A549 (cell line): ENCODE data around the gene SYT13. TPM values are rescaled to one million over a fixed set of nuclear protein-coding genes. Genes with fewer than 3 reads are reported as not detected.
A peak's percentile ranks its signal among the peaks of the same experiment; 100 is the strongest.

Experiments
- ATAC-seq, 2 experiments: fragments of 200-7000 bp in 1 of 2; fragments of >200 bp in 1 of 2; cut with Nextera tagmentation in 1 of 2; cut with Tn5 transposase in 1 of 2; 3 replicates each; pipeline versions ENCODE4 v1.8.0 to v1.9.1; 2018 to 2020; ENCODE audit warnings: mild to moderate bottlenecking in 1 of 2, moderate library complexity in 1 of 2
- CTCF ChIA-PET: fragments of 300-600 bp; sonication (Branson Sonifier 250); formaldehyde crosslinking; extraction: SDS; loops from one replicate; lab custom pipeline; 2021; ENCODE audit warnings: antibody characterized with exemption, inconsistent platforms; lab: Yijun Ruan, JAX
- POLR2A ChIA-PET: fragments of 350-600 bp; formaldehyde crosslinking; extraction: SDS; loops from one replicate; lab custom pipeline; 2021; ENCODE audit warnings: antibody characterized with exemption, inconsistent platforms; lab: Yijun Ruan, JAX
- DNase-seq, 2 experiments: peaks; one replicate each; pipeline versions ENCODE4 v3.0.0 to v3.0.0-alpha.2; 2011 to 2016; ENCODE audit warnings: low read depth in 1 of 2, low spot score in 1 of 2
- FAIRE-seq: peaks from 2 replicates; lab custom pipeline; 2011; peaks lifted over from hg19 to GRCh38; lab: Jason Lieb, UNC
- H3K27ac ChIP-seq, 2 experiments: fragments of >200 bp; sonication (Bioruptor Twin); formaldehyde crosslinking; 3 replicates each; pipeline ENCODE4 v1.5.1; 2016 to 2017
- H3K4me1 ChIP-seq: fragments of >200 bp; sonication (Bioruptor Twin); formaldehyde crosslinking; 3 replicates; pipeline ENCODE4 v1.6.1; 2016
- H3K4me2 ChIP-seq: fragments of >200 bp; sonication (Bioruptor Twin); formaldehyde crosslinking; 3 replicates; pipeline ENCODE4 v1.6.1; 2016
- H3K4me3 ChIP-seq: fragments of >200 bp; sonication (Bioruptor Twin); formaldehyde crosslinking; 3 replicates; pipeline ENCODE4 v1.5.1; 2016
- H3K9me3 ChIP-seq: fragments of >200 bp; sonication (Bioruptor Twin); formaldehyde crosslinking; 3 replicates; pipeline ENCODE4 v1.6.1; 2016
- CHD4 ChIP-seq: fragments of 200-600 bp; sonication (generic); IDR thresholded peaks from 2 replicates; pipeline ENCODE4 v1.6.1; 2016; ENCODE audit warnings: antibody characterized with exemption, mild to moderate bottlenecking, borderline replicate concordance
- EHMT2 ChIP-seq: fragments of 200-600 bp; sonication (generic); IDR thresholded peaks from 2 replicates; pipeline ENCODE4 v1.6.1; 2016; ENCODE audit warnings: antibody characterized with exemption, low read depth, mild to moderate bottlenecking, moderate library complexity
- FOSL2 ChIP-seq, 2 experiments: fragments of 450-650 bp in 1 of 2; fragments of >200 bp in 1 of 2; sonication (Bioruptor Twin) in 1 of 2; formaldehyde crosslinking; IDR thresholded peaks; 2 replicates each; pipeline versions ENCODE4 v1.5.0 to v1.6.1; 2016 to 2020; ENCODE audit warnings: mild to moderate bottlenecking in 1 of 2, moderate library complexity in 1 of 2
- GATA3 ChIP-seq: IDR thresholded peaks from 2 replicates; pipeline ENCODE4 v1.6.1; 2012; ENCODE audit warnings: borderline replicate concordance
- HEYL ChIP-seq: fragments of 250-450 bp; sonication (Bioruptor Pico); IDR thresholded peaks from 2 replicates; pipeline ENCODE4 v1.8.0; 2021; ENCODE audit warnings: mild to moderate bottlenecking, moderate library complexity
- JUN ChIP-seq, 2 experiments: fragments of >200 bp; sonication (Bioruptor Twin); formaldehyde crosslinking; IDR thresholded peaks; 2 replicates in 1 of 2; 3 replicates in 1 of 2; pipeline ENCODE4 v1.6.1; 2016 to 2017
- JUNB ChIP-seq: fragments of >200 bp; sonication (Bioruptor Twin); formaldehyde crosslinking; IDR thresholded peaks from 2 replicates; pipeline ENCODE4 v1.6.1; 2016
- MAFK ChIP-seq: fragments of 450-650 bp; IDR thresholded peaks from 2 replicates; pipeline ENCODE4 v1.6.1; 2014; ENCODE audit not compliant: partially characterized antibody
- MAZ ChIP-seq: fragments of 150-350 bp; IDR thresholded peaks from 2 replicates; pipeline ENCODE4 v1.6.1; 2014; ENCODE audit warnings: antibody characterized with exemption, low read depth, low read length, borderline replicate concordance
- PHF8 ChIP-seq: fragments of 200-600 bp; sonication (generic); IDR thresholded peaks from 2 replicates; pipeline ENCODE4 v1.6.1; 2016; ENCODE audit warnings: low read depth, mild to moderate bottlenecking, antibody characterized with exemption, moderate library complexity, borderline replicate concordance
- POLR2A ChIP-seq: IDR thresholded peaks from 2 replicates; pipeline ENCODE4 v1.6.1; 2012; ENCODE audit warnings: mild to moderate bottlenecking, low read length
- RAD21 ChIP-seq, 2 experiments: fragments of >200 bp in 1 of 2; sonication (Bioruptor Twin) in 1 of 2; formaldehyde crosslinking in 1 of 2; IDR thresholded peaks in 1 of 2; conservative IDR thresholded peaks in 1 of 2; 2 replicates in 1 of 2; 3 replicates in 1 of 2; pipeline ENCODE4 v1.6.1; 2012 to 2018; ENCODE audit warnings: inconsistent platforms in 1 of 2
- RARB ChIP-seq: fragments of 250-450 bp; sonication (Bioruptor Pico); IDR thresholded peaks from 2 replicates; pipeline ENCODE4 v1.8.0; 2021; ENCODE audit warnings: mild to moderate bottlenecking, moderate library complexity
- TP53 ChIP-seq: fragments of 250-450 bp; sonication (Bioruptor Pico); IDR thresholded peaks from 2 replicates; pipeline ENCODE4 v1.5.0; 2021; ENCODE audit warnings: mild to moderate bottlenecking, moderate library complexity
- WGBS: methylation state at CpG from one replicate; pipeline ENCODE4 v1.1.6; 2017; ENCODE audit errors: missing lambda C conversion rate; 5-methylcytosine and 5-hydroxymethylcytosine counted together
- polyA plus RNA-seq, 4 experiments: library from polyadenylated mRNA; depleted of rRNA in 3 of 4; stranded (reverse); fragments of >200 nt; fragmentation: RNase III in 1 of 4; extraction: RNeasy Plus Mini Kit Qiagen cat#74134 plus additional on column Dnase treatment in 1 of 4; gene quantifications; 2 replicates in 3 of 4; 3 replicates in 1 of 4; pipeline ENCODE4 v1.2.3, GENCODE V29; 2011 to 2017
- TF ChIP-seq, protein P1 (sequence below): fragments of 200-600 bp; sonication (generic); IDR thresholded peaks from 2 replicates; pipeline ENCODE4 v1.6.1; 2016; ENCODE audit warnings: antibody characterized with exemption, mild to moderate bottlenecking, moderate library complexity
- TF ChIP-seq, protein P2 (sequence below): fragments of 250-450 bp; sonication (Bioruptor Pico); IDR thresholded peaks from 2 replicates; pipeline ENCODE4 v1.5.0; 2020; ENCODE audit warnings: low read depth, mild to moderate bottlenecking, moderate library complexity
- TF ChIP-seq, protein P3 (sequence below): IDR thresholded peaks from 2 replicates; pipeline ENCODE4 v1.6.1; 2012
- TF ChIP-seq, protein P4 (sequence below): IDR thresholded peaks from 2 replicates; pipeline ENCODE4 v1.6.1; 2012; ENCODE audit warnings: low read depth, borderline replicate concordance
- TF ChIP-seq, protein P5 (sequence below): IDR thresholded peaks from 2 replicates; pipeline ENCODE4 v1.6.1; 2012
- TF ChIP-seq, protein P6 (sequence below): fragments of >200 bp; sonication (Bioruptor Twin); formaldehyde crosslinking; IDR thresholded peaks from 2 replicates; pipeline ENCODE4 v1.6.1; 2016

Gene SYT13
- polyA plus RNA-seq, 2 of the 4 experiments (the other 2 are of a cell fraction), result 8.1 to 12.9 TPM

DNA sequence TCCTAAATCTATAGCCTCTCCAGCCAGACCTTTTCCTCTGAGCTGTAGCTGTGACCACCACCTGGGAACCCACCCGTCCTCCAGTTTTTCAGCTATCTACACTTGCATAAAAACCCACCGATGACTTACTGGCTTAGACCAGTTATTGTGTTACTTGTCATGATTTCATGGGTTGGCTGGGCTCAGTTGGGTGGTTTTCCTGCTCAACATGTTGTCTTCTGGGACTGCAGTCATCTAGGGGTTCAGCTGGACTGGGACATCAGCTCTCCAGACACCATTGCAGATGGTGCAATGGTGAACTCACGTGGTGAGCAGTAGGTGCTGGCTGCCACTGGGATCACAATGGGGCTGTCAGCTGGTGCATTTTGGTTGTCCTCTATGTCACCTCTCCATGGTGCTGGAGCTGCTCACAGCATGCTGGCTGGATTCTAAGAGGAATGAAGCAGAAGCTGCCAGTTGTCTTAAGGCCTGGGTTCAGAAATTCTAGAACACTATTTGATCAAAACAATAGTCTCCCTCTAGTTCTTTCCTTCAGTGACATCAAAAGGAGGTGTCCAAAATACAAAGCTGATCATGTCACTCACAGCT is 1.3 kb upstream of the SYT13 start:
- peaks cover 12% of the 10 kb centered on the region for H3K4me1 ChIP-seq
- no peak overlapping the region for H3K27ac ChIP-seq
- ATAC-seq, result no peak
- POLR2A ChIA-PET, result interaction anchor here (1.1 kb wide), 1 partner anchor 141 kb away, joined by 3 read pairs; no protein-coding TSS in a partner anchor
- CTCF ChIA-PET, result interaction anchor here (0.9 to 4.3 kb wide), 15 partner anchors 19 to 360 kb away, joined by 3 to 60 read pairs (median 5); no protein-coding TSS in a partner anchor
- 54% methylated on average over 3 of the region's 3 CpGs for WGBS
- H3K9me3 ChIP-seq, result peaks cover 19% of the 10 kb centered on the region
- no peak for FAIRE-seq
- no peak overlapping the region for H3K4me3 ChIP-seq
- TF ChIP-seq MAFK, result no peak
- TF ChIP-seq, protein P1, sequence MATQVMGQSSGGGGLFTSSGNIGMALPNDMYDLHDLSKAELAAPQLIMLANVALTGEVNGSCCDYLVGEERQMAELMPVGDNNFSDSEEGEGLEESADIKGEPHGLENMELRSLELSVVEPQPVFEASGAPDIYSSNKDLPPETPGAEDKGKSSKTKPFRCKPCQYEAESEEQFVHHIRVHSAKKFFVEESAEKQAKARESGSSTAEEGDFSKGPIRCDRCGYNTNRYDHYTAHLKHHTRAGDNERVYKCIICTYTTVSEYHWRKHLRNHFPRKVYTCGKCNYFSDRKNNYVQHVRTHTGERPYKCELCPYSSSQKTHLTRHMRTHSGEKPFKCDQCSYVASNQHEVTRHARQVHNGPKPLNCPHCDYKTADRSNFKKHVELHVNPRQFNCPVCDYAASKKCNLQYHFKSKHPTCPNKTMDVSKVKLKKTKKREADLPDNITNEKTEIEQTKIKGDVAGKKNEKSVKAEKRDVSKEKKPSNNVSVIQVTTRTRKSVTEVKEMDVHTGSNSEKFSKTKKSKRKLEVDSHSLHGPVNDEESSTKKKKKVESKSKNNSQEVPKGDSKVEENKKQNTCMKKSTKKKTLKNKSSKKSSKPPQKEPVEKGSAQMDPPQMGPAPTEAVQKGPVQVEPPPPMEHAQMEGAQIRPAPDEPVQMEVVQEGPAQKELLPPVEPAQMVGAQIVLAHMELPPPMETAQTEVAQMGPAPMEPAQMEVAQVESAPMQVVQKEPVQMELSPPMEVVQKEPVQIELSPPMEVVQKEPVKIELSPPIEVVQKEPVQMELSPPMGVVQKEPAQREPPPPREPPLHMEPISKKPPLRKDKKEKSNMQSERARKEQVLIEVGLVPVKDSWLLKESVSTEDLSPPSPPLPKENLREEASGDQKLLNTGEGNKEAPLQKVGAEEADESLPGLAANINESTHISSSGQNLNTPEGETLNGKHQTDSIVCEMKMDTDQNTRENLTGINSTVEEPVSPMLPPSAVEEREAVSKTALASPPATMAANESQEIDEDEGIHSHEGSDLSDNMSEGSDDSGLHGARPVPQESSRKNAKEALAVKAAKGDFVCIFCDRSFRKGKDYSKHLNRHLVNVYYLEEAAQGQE, result peak; percentile 27; the same call in 1 of the 2 replicates
- TF ChIP-seq, protein P2, sequence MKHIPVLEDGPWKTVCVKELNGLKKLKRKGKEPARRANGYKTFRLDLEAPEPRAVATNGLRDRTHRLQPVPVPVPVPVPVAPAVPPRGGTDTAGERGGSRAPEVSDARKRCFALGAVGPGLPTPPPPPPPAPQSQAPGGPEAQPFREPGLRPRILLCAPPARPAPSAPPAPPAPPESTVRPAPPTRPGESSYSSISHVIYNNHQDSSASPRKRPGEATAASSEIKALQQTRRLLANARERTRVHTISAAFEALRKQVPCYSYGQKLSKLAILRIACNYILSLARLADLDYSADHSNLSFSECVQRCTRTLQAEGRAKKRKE (CRISPR knock-in tag), result no peak
- H3K4me2 ChIP-seq, result no peak overlapping the region
- no peak for DNase-seq

DNA sequence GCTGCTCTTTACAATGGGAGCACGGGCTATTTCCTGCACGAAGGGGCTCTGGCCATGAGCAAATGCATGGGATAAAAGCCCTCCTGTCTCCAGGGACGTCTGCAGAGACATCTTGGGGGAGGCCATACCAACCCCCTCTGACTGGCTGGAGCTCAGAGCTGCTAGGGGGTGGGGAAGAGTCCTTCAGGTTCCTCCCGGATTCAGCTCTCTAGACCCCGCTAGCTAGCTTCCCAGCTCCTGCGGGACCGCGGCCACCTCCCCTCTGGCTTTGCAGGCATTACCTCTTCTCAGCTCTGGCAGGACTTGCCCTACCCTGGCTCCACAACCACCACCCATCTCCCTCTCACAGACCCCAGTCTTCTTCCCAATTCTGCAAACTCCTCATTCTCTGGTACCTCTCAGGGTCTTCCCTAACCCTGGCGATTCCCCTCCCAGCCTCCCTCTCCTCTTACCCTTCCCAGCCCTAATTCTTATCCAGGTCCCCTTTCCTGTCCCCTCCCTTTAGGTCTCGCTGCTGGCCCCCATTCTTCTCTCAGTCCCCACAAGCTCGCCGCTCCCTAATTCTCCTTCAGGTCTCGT is 802 bp downstream of the SYT13 start:
- Histone ChIP-seq H3K4me3 (peak overlapping the region; percentile 65), H3K27ac (peak overlapping the region; percentile 73 to 87; a peak in 4 of 6 replicates), H3K4me1 (peaks cover 12% of the 10 kb centered on the region), H3K4me2 (peak overlapping the region; percentile 97), H3K9me3 (peaks cover 20% of the 10 kb centered on the region)
- DNase-seq (no peak), FAIRE-seq (no peak), ATAC-seq (peak in 1 of 2 experiments; percentile 13; a peak in 1 of 6 replicates)
- 71% methylated on average over 13 of the region's 13 CpGs for WGBS
- TF ChIP-seq, protein P3, sequence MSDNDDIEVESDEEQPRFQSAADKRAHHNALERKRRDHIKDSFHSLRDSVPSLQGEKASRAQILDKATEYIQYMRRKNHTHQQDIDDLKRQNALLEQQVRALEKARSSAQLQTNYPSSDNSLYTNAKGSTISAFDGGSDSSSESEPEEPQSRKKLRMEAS, result no peak
- TF ChIP-seq EHMT2 (no peak), PHF8 (no peak), JUNB (no peak), RARB (CRISPR knock-in tag) (no peak), RAD21 (conservative IDR thresholded peaks at IDR 0.05 in 1 of 2, IDR thresholded peaks at IDR 0.05 in 1 of 2) (no peak), JUN (IDR thresholded peaks at IDR 0.05) (no peak), MAZ (no peak), FOSL2 (IDR thresholded peaks at IDR 0.05) (no peak), FOSL2 (CRISPR knock-in tag; IDR thresholded peaks at IDR 0.05) (no peak), GATA3 (no peak), TP53 (CRISPR knock-in tag) (no peak), POLR2A (no peak), HEYL (CRISPR knock-in tag) (no peak), CHD4 (no peak)
- TF ChIP-seq, protein P4, sequence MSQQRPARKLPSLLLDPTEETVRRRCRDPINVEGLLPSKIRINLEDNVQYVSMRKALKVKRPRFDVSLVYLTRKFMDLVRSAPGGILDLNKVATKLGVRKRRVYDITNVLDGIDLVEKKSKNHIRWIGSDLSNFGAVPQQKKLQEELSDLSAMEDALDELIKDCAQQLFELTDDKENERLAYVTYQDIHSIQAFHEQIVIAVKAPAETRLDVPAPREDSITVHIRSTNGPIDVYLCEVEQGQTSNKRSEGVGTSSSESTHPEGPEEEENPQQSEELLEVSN, result no peak
- TF ChIP-seq, protein P5, sequence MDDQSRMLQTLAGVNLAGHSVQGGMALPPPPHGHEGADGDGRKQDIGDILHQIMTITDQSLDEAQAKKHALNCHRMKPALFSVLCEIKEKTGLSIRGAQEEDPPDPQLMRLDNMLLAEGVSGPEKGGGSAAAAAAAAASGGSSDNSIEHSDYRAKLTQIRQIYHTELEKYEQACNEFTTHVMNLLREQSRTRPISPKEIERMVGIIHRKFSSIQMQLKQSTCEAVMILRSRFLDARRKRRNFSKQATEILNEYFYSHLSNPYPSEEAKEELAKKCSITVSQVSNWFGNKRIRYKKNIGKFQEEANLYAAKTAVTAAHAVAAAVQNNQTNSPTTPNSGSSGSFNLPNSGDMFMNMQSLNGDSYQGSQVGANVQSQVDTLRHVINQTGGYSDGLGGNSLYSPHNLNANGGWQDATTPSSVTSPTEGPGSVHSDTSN, result no peak
- TF ChIP-seq, protein P6, sequence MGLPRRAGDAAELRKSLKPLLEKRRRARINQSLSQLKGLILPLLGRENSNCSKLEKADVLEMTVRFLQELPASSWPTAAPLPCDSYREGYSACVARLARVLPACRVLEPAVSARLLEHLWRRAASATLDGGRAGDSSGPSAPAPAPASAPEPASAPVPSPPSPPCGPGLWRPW, result no peak
- CTCF ChIA-PET, result interaction anchor here (0.8 to 4.3 kb wide), 8 partner anchors 20 to 374 kb away, joined by 3 to 60 read pairs (median 11); no protein-coding TSS in a partner anchor
- POLR2A ChIA-PET, result interaction anchor here (0.6 kb wide), 1 partner anchor 424 kb away, joined by 3 read pairs; no protein-coding TSS in a partner anchor
